ENCODE data around the gene EEA1.
A peak's percentile ranks its signal among the peaks of the same experiment; 100 is the strongest.
"Not testable (repeated sequence)": the region's sequence is repeated elsewhere in the genome, so short reads cannot be mapped to it uniquely, and the experiment has no call there.

EEA1 gene
- total RNA-seq: 35.0 to 68.2 (median 52.7) reads per million in 9 experiments

DNA sequence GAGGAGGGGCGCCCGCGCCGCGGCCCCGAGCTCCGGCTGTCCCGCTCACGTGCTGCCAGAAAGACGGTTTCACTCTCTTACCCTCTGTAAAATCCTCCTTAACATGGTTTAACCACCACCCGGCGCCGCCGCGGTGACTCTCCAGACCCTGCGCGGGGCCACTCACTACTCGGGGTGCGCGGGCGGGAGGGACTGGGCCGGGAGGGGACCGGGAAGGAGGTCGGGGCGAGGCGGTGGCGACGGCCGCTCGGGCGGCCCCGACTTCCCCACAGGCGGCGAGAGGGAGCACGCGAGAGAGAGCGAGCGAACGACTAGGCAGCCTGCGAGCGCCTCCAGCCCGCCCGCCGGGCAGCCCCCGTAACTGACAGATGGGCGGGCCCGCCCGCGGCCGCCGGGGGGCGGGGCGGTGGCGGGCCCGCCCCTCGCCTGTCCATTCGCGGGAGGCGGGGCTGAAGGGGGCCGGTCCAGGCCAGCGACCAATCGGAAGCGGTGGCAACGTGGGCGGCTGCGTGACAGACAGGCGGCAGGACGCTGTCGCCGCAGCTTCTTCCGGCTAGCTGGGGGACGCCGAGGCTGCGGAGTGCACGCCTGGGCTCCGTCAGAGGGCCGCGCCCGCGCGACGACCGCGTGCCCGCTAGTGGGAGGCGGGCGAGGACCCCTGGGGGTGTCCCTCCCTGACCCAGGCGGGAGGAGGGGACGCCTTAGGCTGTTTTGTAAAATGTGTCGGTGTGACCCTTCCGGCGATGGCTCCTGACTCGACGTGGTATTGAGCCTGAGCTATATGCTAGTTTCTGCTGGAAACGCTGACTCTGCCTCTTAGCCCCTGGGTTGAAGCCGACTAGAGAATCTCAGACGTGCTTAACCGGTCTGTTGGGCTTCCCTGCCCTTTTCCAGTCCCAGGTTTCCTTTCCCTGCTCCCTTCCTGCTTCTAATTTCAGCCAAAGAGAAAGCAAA is at the start of gene EEA1:
TSS of gene EEA1 (minus strand) at position 334 of the 954 bp plus-strand sequence. CDS start at position 105, 229 bp downstream.
- peak; percentile 81 for ATAC-seq (replicated peaks)
- H3K4me3 Mint-ChIP-seq: peak within 1 kb of the TSS; percentile 83 to 84
- H3K36me3 Mint-ChIP-seq (ENCODE audit: insufficient read depth): peaks cover 9% of the 10 kb centered on the region
- no peaks in the 10 kb centered on the region for H3K9me3 Mint-ChIP-seq
- DNase-seq: peak; percentile 91 to 93 (median 92)
- peak within 1 kb of the TSS; percentile 94 to 95 for H3K27ac Mint-ChIP-seq
- H3K4me1 Mint-ChIP-seq (ENCODE audit: low read depth in 2 of 2): peaks cover 20 to 29% of the 10 kb centered on the region in 2 donors
- H3K27me3 Mint-ChIP-seq: no peaks in the 10 kb centered on the region

DNA sequence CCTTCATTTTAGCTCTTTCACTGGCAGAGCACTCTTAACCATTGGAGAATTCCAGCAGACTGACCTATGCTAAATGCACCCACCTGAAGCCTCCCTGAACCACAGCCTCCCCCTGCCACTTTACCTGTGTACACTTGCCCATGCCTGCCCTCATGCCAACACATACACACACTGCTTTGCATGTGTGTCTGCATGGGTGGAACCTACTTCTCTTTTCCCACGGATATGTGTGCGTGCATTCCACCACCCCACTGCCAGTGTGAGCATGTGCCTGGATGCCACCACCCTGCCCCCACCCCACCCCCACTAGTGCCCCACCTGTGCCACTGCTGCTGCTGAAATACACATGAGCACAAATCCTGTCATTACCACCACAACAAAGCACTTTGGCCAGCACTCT is 49.5 kb upstream of the EEA1 start:
- no peak for ATAC-seq (replicated peaks)
- Mint-ChIP-seq H3K36me3 (ENCODE audit: insufficient read depth) (no peaks in the 10 kb centered on the region), H3K4me1 (ENCODE audit: low read depth in 2 of 2) (no peaks in the 10 kb centered on the region), H3K4me3 (no peak overlapping the region), H3K27me3 (peaks cover 21 to 27% of the 10 kb centered on the region in 2 donors), H3K27ac (no peak overlapping the region), H3K9me3 (peaks cover 0 to 5% of the 10 kb centered on the region in 2 donors)
- DNase-seq: no peak

DNA sequence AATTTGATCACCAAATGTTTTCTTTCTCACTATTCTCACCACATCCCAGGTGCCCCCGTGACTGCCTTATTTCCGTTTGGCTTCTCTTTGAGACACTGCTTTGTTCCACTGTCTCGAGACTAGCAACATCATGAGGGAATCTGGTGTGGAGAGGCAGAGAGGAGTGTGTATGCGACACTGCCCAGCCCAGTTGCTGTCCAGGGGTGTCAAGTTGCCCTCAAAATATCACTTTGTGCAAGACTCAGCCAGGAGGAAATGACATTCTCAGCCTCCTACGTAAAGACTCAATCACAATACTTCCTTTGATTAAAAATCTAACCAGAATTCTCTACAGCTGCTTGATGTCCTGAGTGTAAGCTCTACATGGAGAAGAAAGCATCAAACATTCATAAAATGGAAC is 48.2 kb upstream of the EEA1 start:
- peaks cover 25 to 31% of the 10 kb centered on the region in 2 donors for H3K27me3 Mint-ChIP-seq
- no peak overlapping the region for H3K4me3 Mint-ChIP-seq
- peaks cover 0 to 5% of the 10 kb centered on the region in 2 donors for H3K9me3 Mint-ChIP-seq
- H3K27ac Mint-ChIP-seq: no peak overlapping the region
- no peak for DNase-seq
- no peak for ATAC-seq (replicated peaks)
- H3K4me1 Mint-ChIP-seq (ENCODE audit: low read depth in 2 of 2): no peaks in the 10 kb centered on the region
- H3K36me3 Mint-ChIP-seq (ENCODE audit: insufficient read depth): no peaks in the 10 kb centered on the region

DNA sequence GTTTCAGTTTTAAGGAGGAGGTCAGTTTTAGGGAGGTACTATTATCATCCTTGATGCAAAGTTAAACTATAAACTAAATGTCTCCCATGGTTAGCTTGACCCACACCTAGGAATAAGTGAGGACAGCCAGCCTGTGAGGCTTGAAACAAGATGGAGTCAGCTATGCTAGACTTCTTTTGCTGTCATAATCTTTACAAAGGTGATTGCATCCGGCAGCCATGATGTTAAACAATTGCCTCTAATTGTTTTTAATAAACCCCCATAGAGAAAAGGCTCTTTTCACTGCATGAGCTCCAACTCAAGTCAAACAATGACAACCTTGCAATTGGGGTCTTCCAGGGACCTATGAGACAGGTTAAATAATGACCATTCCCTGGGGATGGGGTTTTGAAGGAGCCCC is 45.7 kb upstream of the EEA1 start:
- Mint-ChIP-seq H3K9me3 (no peaks in the 10 kb centered on the region), H3K4me3 (no peak overlapping the region), H3K27ac (no peak overlapping the region), H3K4me1 (ENCODE audit: low read depth in 2 of 2) (no peaks in the 10 kb centered on the region), H3K27me3 (peaks cover 19 to 21% of the 10 kb centered on the region in 2 donors), H3K36me3 (ENCODE audit: insufficient read depth) (no peaks in the 10 kb centered on the region)
- DNase-seq (no peak), ATAC-seq (replicated peaks) (no peak)

DNA sequence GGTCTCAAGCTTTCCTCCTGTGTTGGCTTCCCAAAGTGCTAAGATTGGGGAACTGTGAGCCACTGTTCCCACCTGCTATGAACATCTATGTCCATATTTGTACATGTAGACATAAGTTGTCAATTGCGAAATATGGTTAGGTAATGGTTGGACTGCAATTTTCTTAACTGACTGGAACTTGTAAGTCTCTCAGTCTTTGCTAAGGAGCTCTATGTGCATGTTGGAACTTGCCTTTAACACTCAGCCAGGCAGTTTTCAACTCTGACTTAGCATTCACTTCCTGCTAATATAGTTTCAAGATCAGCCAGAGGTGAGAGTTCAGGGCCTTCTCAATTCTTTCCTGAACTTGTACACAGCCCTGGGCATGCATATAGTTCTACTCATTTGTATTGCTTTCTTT is 44.5 kb upstream of the EEA1 start:
- no peak for DNase-seq
- no peak for ATAC-seq (replicated peaks)
- H3K4me1 Mint-ChIP-seq (ENCODE audit: low read depth in 2 of 2): peaks cover 0 to under 1% of the 10 kb centered on the region in 2 donors

DNA sequence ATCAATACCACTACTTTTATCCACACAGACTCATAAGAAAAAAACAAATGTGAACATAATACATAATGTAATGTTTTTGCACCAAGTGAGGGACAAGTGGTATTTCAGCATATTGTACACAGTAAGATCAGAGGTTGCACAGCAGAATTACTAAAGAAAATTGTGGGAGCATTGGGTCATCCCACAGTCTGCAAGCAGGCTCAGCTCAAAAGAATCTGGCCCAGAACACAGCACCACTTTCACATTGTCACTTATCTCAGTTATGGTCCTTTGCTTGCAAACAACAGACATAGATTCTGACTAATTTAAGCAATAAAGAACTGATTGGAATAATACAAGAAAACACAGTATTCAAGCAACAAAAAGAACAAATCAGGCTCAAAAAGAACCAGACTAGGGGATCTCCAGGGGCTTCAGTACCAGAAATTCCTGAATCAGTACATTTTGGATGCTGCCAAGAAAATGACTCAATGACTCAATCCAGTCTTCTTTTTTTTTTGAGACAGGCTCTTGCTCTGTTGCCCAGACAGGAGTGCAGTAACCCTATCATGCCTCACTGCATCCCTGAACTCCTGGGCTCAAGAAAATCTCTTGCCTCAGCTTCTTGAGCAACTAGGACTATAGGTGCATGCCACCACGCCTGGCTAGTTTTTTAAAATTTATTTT is 42.9 kb upstream of the EEA1 start:
- no peak for DNase-seq
- ATAC-seq (replicated peaks): no peak
- Mint-ChIP-seq H3K27me3 (peaks cover 8 to 13% of the 10 kb centered on the region in 2 donors), H3K9me3 (no peaks in the 10 kb centered on the region), H3K36me3 (ENCODE audit: insufficient read depth) (peaks cover 3% of the 10 kb centered on the region), H3K4me1 (ENCODE audit: low read depth in 2 of 2) (peaks cover 0 to 3% of the 10 kb centered on the region in 2 donors), H3K4me3 (no peak overlapping the region), H3K27ac (no peak overlapping the region)

More for the DNA sequence above, 44.5 kb upstream of the EEA1 start:
- no peak overlapping the region for H3K27ac Mint-ChIP-seq
- peaks cover 3% of the 10 kb centered on the region for H3K36me3 Mint-ChIP-seq (ENCODE audit: insufficient read depth)
- H3K9me3 Mint-ChIP-seq: no peaks in the 10 kb centered on the region
- H3K27me3 Mint-ChIP-seq: peaks cover 19 to 21% of the 10 kb centered on the region in 2 donors
- H3K4me3 Mint-ChIP-seq: no peak overlapping the region

DNA sequence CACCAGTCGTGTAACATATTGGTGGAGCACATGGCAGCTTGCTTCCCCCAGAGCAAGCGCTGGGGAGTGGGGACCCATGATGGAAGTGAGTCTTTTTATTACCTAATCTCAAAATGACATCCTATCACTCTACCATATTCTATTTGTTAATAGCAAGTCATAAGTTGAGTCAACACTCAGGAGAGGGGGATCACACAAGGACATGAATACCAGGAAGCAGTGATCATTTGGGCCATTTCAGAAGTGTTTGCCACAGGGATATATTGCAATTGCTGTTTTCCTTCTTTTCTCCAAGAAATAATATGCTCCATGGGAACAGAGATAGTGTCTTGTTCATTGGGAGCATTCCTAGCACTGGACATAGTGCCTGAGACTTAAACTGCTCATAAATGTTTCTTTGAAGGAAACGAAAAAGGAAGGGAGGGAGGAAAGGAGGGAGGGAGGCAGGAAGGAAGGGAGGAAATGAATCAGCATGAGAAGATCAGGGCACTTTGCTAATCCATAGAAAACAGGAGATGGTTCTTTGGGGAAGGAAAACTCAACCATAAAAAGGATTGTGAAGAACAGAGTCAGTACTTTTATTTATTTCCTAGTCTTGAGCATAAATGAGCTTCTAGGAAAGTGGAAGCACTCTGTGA is 39.2 kb upstream of the EEA1 start:
- ATAC-seq (replicated peaks): no peak
- Mint-ChIP-seq H3K27me3 (peaks cover 6 to 8% of the 10 kb centered on the region in 2 donors), H3K27ac (no peak overlapping the region), H3K9me3 (no peaks in the 10 kb centered on the region), H3K4me3 (no peak overlapping the region), H3K4me1 (ENCODE audit: low read depth in 2 of 2) (peaks cover 0 to 3% of the 10 kb centered on the region in 2 donors), H3K36me3 (ENCODE audit: insufficient read depth) (peaks cover 3% of the 10 kb centered on the region)
- DNase-seq: no peak

DNA sequence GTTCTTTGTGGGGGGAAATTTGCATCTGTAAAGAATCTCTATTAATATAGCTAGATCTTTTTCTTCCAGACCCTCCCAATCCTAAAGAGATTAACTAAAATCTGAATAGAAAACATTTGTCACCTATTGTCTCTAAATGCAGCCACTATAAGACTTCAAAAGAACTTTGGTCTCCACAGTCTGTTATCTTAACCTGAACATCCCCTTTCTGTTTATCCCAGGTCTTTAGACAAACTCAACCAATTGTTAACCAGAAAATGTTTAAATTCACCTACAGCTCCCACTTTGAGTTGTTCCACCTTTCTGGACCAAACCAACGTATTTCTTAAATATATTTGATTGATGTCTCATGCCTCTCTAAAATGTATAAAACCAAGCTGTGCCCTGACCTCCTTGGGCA is 35.3 kb upstream of the EEA1 start:
- DNase-seq; ATAC-seq (replicated peaks); H3K36me3 Mint-ChIP-seq (ENCODE audit: insufficient read depth); H3K27me3 Mint-ChIP-seq; H3K9me3 Mint-ChIP-seq; H3K4me1 Mint-ChIP-seq (ENCODE audit: low read depth in 2 of 2); H3K27ac Mint-ChIP-seq; H3K4me3 Mint-ChIP-seq: not testable (repeated sequence)

DNA sequence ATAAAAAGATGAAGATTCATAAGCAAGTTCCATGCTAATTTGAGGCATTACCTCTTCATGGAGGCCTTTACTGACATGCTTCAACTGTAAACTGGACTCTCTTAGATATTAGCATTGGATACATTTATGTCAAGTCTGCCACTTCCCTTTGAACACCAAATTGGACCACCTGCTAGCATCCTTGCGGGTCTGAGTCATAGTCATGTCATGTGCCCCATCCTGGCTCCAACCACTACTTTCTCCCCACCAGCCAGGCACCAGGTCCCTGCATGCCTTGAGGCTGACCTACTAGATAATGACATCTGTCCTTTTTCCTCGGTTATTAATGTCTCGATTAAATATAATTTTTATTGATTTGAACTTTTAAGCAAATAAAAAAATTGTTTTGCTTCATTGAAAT is 32.9 kb upstream of the EEA1 start:
- Mint-ChIP-seq H3K27ac (no peak overlapping the region), H3K27me3 (no peaks in the 10 kb centered on the region), H3K36me3 (ENCODE audit: insufficient read depth) (no peaks in the 10 kb centered on the region), H3K4me1 (ENCODE audit: low read depth in 2 of 2) (no peaks in the 10 kb centered on the region), H3K4me3 (no peak overlapping the region), H3K9me3 (no peaks in the 10 kb centered on the region)
- ATAC-seq (replicated peaks) (no peak), DNase-seq (no peak)

DNA sequence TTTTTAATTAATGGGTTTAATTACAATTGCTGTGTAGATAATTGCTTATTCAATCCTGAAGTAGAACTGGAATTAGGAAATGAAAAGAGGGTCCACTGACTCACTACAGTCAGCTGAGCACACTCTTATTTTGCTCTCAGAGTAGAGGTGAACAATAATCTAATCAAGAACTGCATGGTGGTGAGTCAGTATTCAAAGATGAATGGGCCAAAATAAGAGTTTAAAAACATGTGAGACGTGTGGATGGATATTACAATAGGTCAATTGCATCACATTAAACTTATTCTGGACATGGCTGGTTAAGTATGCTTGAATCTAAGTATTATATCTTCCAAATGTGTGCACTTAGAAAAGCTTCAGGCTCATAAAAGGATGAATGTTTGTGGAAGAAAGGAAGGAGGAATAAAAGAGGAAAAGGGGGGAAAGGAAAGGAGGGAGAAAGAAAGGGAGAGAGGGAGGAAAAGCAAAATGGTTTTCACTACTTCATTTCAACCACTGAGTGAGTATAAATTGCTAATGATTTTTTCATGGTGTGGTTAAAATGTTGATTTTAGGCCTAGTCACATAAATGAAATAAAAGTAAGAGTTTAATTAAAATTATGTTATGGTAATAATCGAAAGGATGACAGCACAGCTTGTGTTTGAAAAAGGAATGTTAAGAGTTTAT is 27.0 kb upstream of the EEA1 start:
- no peaks in the 10 kb centered on the region for H3K4me1 Mint-ChIP-seq (ENCODE audit: low read depth in 2 of 2)
- ATAC-seq (replicated peaks) (no peak), DNase-seq (no peak)
- H3K9me3 Mint-ChIP-seq: no peaks in the 10 kb centered on the region
- no peak overlapping the region for H3K27ac Mint-ChIP-seq
- H3K4me3 Mint-ChIP-seq: no peak overlapping the region
- H3K36me3 Mint-ChIP-seq (ENCODE audit: insufficient read depth): peaks cover 3% of the 10 kb centered on the region
- no peaks in the 10 kb centered on the region for H3K27me3 Mint-ChIP-seq

DNA sequence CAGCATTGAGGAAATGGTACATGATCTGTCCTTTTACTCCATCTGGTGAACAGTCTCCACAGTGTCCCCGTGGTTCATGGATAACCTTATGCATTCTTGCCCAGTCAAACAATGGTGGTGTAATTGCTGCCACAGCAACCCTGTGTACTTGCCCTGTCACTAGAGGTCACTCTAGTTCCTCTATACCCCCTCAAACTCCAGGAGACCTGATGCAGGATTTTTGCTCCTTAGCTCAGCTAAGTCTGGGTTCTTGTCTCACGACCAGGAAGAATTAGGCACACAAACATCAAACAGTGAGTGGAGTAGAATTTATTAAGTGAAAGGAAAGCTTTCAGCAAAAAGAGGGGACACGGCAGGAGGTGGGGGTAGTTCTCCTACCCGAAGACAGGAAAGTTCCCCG is 24.7 kb upstream of the EEA1 start:
- H3K9me3 Mint-ChIP-seq: no peaks in the 10 kb centered on the region
- no peak overlapping the region for H3K4me3 Mint-ChIP-seq
- H3K4me1 Mint-ChIP-seq (ENCODE audit: low read depth in 2 of 2): no peaks in the 10 kb centered on the region
- DNase-seq: no peak
- ATAC-seq (replicated peaks): no peak
- peaks cover 9 to 11% of the 10 kb centered on the region in 2 donors for H3K27me3 Mint-ChIP-seq
- peaks cover 3% of the 10 kb centered on the region for H3K36me3 Mint-ChIP-seq (ENCODE audit: insufficient read depth)
- H3K27ac Mint-ChIP-seq: no peak overlapping the region

DNA sequence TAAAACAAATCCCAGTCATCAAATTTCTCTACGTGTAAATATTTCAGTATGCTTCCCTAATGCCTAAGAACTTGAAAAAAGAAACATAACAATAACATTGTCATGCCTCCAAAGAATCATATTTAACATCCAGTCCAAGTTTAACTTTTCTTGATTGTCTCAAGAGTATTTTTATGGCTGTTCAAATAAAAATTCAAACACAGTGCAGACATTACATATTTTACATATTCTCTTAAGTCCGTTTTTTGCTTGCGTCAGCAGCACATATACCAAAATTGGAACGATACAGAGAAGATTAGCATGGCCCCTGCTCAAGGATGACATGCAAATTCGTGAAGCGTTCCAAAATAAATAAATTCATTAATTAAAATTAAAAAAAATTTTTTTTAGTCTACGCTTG is 23.3 kb upstream of the EEA1 start:
- H3K27me3 Mint-ChIP-seq: peaks cover 9 to 17% of the 10 kb centered on the region in 2 donors
- ATAC-seq (replicated peaks): no peak
- no peaks in the 10 kb centered on the region for H3K4me1 Mint-ChIP-seq (ENCODE audit: low read depth in 2 of 2)
- H3K9me3 Mint-ChIP-seq: no peaks in the 10 kb centered on the region
- peaks cover 5% of the 10 kb centered on the region for H3K36me3 Mint-ChIP-seq (ENCODE audit: insufficient read depth)
- no peak overlapping the region for H3K27ac Mint-ChIP-seq
- H3K4me3 Mint-ChIP-seq: no peak overlapping the region
- DNase-seq: no peak

DNA sequence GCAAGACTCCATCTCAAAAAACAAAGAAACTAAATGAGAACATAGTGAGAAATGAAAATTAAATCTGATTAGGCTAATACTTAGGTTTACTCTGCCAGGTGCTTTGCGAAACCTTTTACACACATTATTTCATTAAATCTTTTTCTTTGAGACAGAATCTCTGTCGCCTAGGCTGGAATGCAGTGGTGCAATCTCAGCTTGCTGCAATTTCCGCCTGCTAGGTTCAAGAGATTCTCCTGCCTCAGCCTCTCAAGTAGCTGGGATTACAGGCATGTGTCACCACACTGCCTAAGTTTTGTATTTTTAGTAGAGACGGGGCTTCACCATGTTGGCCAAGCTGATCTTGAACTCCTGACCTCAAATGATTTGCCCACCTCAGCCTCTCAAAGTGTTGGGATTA is 21.9 kb upstream of the EEA1 start:
- Mint-ChIP-seq H3K4me1 (ENCODE audit: low read depth in 2 of 2) (no peaks in the 10 kb centered on the region), H3K27me3 (peaks cover 9 to 17% of the 10 kb centered on the region in 2 donors), H3K27ac (no peak overlapping the region), H3K4me3 (no peak overlapping the region), H3K36me3 (ENCODE audit: insufficient read depth) (peaks cover 5% of the 10 kb centered on the region), H3K9me3 (no peaks in the 10 kb centered on the region)
- DNase-seq: no peak
- ATAC-seq (replicated peaks): no peak

All from effector memory CD8-positive, alpha-beta T cell (primary cell).